HG02884 (cell line): ENCODE data around the gene GFER.

ENCODE experiments used
- ATAC-seq: cut with Tn5 transposase; IDR thresholded peaks from one replicate; pipeline ENCODE4 v1.9.1; 2021; ENCODE audit warnings: mild to moderate bottlenecking, moderate library complexity; ENCODE audit not compliant: unreplicated experiment

Gene GFER

DNA sequence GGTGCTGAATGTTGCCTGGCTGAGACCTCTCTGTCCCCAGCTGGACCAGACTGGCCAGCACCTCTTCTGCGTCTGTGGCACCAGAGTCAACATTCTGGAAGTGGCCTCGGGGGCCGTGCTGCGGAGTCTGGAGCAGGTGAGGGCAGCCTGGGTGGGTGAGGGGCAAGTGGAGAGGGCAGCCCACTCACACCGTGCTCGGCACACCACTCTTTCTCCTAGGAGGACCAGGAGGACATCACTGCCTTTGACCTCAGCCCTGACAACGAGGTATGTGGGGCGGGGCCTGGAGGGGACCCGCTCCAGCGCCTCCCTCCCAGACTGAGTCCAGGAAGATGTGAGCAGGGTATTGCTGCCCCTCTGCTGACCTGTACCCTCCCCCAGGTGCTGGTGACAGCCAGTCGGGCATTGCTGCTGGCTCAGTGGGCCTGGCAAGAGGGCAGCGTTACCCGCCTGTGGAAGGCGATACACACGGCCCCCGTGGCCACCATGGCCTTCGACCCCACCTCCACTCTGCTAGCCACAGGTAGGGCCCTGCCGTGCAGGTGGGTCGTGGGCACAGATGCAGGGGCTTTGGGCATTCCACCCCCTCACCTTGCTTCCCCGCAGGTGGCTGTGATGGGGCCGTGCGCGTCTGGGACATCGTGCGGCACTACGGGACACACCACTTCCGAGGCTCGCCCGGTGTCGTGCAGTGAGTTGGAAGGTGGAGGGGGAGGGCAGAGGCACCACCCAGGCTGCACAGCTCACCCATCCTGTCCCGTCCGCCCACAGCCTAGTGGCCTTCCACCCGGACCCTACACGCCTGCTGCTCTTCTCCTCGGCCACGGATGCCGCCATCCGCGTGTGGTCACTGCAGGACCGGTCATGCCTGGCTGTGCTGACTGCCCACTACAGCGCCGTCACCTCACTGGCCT is 9.6 kb upstream of the GFER start:
- no peak for ATAC-seq

DNA sequence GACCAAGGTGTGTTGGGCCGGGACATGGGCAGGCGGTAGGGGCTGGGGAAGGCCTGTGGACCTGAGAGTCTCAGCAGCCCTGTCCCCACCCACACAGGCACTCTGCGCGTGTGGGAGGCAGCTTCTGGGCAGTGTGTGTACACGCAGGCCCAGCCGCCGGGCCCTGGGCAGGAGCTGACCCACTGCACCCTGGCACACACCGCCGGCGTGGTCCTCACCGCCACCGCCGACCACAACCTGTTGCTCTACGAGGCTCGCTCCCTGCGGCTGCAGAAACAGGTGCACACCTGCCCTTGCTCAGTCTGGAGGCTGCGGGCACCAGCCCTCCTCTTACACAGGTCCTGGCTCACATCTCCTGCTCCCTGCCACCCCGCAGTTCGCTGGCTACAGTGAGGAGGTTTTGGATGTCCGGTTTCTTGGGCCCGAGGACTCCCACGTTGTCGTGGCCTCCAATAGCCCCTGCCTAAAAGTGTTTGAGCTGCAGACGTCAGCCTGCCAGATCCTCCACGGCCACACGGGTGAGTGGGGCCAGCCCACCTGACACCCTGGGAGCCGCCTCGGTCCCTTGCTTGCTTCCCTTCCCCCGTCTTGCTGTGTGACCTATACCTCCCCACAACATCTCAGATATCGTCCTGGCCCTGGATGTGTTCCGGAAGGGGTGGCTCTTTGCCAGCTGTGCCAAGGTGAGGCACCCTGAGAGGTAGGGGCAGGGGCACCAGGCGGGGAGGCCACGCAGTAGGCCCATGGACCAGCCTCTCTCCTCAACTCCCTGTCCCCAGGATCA is 8.4 kb upstream of the GFER start:
- ATAC-seq, result no peak

DNA sequence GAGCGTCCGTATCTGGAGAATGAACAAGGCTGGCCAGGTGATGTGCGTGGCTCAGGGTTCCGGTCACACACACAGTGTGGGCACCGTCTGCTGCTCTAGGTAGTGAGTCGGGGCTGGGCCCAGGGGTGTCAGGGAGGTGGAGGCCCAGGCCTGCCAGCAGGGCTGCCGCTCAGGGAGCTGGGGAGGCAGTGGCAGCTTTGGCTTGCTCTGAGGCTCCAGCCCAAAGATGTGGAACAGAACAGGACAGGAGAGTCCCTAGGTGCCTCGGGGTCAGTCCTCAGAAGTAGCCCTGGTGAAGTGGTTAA is 7.8 kb upstream of the GFER start:
- no peak for ATAC-seq

DNA sequence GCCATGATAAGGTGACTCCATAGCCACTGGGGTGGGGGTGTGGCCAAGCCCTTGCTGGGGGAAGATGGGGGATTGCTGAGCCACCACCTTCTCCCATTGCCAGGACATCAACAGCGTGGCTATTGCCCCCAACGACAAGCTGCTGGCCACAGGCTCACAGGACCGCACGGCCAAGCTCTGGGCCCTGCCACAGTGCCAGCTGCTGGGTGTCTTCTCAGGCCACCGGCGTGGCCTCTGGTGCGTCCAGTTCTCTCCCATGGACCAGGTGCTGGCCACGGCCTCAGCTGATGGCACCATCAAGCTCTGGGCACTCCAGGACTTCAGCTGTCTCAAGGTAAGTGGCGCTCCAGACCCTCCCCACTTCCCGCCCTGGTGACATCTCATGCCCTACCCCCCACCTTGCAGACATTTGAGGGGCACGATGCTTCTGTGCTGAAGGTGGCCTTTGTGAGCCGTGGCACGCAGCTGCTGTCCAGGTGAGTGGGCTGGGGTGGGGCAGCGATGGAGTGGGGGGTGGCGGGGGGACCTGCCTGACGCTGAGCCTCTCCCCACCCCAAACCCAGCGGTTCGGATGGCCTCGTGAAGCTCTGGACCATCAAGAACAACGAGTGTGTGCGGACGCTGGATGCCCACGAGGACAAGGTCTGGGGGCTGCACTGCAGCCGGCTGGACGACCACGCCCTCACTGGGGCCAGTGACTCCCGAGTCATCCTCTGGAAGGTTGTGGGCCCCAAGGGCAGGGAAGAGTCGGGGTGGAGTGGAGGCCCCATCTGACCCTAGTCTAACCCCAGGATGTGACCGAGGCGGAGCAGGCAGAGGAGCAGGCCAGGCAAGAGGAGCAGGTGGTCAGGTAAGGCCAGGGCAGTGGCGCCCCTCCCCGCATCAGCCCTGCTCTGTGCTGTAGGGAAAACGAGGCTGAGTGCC is 6.8 kb upstream of the GFER start:
- ATAC-seq, result no peak

DNA sequence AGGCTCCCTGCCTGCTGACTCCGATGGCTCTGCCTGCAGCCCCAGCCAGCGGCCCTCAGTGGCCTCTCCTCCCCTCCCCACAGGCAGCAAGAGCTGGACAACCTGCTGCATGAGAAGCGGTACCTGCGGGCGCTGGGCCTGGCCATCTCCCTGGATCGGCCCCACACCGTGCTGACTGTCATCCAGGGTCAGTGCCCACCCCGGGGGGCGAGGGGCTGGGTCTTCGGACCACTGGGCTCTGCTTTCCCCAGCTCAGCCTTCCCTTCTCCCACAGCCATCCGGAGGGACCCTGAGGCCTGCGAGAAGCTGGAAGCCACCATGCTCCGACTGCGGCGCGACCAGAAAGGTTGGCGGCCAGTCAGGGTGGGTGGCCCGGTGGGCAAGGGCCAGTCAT is 6.1 kb upstream of the GFER start:
- no peak for ATAC-seq

DNA sequence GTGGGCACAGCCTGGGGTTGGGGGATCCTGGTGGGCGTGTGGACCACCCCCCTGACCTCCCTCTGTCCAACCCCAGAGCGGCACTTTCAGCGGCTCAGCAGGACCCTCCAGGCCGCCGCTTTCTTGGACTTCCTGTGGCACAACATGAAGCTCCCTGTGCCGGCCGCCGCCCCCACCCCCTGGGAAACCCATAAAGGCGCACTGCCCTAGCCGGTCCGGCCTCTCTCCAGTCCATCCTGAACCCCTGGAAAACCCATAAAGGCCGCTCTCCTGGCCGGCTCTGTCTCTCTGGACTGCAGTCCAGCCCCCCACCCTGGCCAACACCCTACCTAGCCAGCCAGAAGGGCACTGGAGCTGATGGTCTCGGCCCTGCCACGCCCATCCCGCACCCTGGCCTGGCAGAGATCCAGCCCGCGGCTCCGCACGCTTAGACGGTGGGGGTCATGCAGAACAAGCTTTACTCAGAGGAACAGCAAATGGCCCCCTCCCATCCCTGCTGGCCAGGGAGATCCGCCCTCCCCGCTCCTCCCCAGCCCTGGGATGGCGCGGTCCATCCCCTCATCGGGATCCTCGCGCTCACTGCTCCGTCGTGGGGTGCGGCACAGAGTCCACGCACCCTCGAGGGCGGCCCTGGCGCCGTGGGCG is 5.4 kb upstream of the GFER start:
- ATAC-seq, result no peak

DNA sequence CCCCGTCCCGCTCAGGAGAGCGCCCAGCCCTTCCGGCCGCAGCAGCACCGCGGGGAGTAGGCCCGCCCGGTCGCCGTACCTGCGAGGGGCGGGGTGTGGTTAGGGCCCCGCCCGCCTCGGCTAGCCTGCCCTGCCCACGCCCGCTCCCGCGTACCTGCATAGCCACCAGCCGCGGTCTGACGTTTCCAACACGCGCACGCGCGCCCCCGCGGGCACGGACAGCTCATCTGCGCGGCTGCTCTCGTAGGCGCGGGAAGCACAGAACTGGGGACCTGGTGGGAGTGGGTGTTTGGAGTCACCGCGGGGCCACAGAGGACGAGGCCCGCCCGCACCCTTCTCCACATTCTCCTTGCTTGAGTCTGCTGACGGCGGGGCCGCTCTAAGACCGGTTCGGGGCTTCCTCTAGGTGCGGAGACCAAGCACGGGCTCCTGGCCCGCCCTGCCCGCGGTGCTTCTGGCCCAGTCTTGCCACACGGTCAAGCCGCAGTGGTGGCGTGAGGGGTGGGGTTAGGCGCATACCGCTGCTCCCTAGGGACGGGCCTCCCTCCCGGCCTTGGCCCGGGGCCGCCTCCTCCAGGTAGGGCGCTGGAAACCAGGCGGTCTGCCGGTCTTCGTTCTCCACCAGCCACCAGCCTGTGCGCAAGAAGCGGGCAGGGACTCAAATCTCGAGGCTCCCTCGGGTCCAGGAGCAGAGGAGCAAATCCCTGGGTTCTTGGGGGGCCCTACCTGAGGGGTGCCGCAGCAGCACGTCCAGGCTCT is 4.5 kb upstream of the GFER start:
- ATAC-seq, result no peak

DNA sequence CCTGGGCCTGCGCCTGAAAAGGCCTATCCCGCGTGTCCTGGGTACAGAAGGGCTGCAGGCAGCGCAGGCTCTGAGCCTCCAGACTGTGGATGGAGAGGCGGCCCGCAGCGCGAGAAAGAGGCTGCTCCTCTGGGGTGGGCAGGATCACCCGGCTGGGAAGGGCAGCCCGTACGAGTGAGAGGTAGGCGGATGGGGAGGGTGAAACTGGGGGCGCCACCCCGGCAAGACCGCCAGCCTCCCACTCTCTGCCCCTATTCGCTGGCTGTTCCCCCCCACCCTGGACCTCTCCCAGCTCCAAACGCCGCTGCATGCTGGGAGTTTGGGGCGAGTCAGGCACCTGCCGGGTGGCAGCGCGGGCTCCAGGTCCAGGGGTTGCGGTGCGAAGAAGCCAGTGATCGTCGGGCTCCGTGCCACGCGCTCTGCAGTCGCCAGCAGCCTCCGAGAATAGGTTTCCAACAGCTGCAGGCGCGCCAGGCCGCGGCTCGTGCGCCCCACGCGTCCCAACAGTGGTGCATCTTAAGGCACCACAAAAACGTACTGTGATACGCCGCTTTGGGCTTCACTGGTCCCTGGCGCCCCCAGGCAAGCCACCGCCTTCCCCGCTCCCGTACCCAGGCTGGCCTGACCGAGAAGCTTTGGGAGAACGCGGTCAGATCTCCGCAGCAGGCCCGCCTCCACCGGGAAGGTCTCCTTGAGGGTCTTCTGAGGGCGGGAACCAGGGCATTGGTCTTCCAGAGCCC is 3.8 kb upstream of the GFER start:
- ATAC-seq, result no peak

DNA sequence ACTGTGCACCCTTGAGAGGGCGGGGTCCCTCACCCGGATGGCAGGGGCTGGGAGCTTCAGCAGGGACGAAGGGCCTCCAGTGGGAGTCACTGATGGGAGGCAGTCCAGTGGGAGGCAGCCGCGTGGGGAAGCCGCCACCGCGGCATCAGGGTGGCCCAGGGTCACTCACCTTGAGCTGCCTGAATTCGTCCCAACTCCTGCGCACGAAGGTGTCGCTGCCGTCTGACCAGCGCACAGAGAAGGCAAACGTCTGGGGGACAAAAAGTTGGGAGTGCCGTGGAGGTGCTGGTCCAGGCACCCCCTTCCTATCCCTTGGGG is 3.3 kb upstream of the GFER start:
- no peak for ATAC-seq

DNA sequence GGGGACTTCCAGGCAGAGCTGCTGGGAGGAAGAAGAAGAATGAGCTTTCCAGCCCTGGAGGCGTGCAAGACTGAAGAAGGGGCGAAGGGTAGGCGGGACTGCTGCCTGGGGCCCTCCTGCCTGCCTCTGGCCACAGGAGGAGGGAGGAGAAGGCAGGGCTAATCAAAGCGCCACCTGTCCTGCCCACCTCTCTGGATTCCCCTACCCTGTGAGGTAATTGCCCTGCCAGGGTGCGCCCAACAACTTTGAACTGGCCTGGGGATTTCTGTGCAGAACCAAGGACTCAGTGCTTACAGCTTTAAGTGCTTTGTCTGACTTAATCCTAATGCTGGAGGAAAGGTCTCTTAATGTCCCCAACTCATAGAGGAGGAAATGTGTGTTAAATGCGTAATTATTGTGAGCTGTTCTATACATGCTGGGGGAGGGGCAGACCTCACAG is 2.6 kb upstream of the GFER start, which contains the start of gene NOXO1:
Gene NOXO1, minus strand, starts transcription at position 72 of the 439 bp plus-strand sequence. CDS start 290 bp downstream, outside the sequence.
- ATAC-seq, result no peak

DNA sequence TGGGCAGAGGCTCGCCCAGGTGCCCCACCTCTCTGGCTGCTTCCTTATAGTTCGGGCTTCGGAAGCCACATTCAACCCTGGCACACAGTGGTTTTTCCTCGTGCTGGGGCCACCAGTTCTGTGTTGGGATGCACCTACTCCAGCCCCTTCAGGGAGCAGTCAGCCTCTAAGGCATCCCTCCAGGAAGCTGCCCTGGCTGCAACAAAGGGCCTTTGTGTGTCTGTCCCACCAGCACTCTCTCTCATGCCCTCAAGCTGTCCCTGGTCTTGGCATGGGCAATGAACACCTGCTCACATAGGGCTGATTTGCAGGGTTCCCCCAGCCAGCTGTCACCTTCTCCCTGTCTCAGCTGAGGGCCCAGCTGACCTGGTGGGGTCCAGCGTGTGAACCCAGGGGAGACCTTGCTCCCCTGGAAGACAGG is 2.0 kb upstream of the GFER start:
- ATAC-seq, result no peak

DNA sequence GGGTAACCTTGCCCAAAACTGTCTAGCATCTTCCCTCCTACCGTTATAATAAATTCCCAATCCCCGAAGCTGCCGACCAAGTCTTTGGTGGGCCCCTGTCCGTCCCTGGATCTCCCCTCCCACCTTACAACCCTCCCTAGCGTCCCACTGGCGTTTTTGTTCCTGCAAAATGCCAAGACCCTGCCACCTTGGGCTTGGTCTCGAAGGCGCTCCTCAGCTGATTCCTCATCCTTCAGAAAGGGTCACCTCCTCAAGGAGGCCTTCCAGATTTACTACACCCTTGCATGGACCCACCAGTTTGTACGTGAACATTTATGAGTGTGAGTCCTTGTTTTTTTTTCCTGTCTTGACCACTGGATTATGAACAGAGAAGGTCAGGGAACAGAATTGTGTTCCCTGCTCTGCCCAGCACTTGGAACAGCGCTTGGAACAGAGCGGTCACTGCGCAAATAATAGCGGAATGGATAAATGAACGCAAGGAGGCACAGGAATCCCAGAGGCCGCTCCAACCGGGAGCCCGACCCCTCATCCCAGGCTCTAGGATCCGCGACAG is 926 bp upstream of the GFER start:
- no peak for ATAC-seq

DNA sequence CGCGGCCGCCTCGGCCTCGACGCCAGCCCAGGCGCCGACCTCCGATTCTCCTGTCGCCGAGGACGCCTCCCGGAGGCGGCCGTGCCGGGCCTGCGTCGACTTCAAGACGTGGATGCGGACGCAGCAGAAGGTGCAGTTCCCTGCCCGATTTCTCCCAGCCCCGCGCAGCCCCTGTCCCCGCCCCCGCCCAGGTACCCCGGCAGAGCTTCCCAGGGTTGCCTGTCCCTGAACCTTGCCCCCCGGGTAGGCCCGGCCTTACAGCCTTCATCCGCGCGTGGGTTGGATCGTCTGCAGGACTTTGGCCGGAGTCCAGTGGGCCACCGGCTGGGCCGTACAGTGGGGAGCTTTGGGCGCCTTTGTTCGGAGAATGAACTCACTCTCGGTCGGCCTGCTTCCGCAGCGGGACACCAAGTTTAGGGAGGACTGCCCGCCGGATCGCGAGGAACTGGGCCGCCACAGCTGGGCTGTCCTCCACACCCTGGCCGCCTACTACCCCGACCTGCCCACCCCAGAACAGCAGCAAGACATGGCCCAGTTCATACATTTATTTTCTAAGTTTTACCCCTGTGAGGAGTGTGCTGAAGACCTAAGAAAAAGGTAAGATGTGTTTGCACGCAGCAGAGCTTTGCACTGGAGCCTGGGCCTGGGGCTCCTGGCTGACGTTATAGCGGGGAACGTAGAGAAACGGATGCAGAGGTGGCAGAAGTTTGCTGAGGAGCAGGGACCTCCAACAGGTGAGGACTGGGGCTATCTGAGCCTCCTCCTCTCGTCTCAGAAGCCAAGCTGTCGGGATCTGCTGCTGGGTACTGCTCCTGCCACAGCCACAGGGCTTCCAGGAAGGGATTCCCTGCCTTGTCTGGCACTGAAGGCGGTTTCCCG is 593 bp downstream of the GFER start:
- ATAC-seq, result peak; percentile 16

DNA sequence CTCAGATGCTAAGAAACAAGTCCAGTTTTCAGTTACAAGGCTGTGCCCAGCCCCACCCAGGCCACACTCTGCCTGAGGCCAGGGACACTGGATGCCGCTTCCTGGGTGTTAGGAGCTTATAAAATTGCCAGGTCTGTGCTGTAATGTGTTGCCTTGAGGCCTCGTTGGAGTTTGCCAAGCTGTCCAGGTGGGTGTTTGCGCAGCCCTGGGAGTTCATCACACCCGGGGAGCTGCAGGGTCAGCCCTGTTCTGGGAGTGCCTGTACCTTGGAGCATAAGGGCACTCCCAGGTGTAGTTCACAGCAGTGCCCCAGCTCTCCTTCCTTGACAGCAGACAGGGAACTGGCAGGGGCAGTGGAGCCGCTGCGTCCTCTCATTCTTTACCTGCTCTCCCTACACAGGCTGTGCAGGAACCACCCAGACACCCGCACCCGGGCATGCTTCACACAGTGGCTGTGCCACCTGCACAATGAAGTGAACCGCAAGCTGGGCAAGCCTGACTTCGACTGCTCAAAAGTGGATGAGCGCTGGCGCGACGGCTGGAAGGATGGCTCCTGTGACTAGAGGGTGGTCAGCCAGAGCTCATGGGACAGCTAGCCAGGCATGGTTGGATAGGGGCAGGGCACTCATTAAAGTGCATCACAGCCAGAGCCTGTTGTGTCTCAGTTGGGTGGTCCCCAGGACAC is 1.6 kb downstream of the GFER start:
- ATAC-seq, result no peak

DNA sequence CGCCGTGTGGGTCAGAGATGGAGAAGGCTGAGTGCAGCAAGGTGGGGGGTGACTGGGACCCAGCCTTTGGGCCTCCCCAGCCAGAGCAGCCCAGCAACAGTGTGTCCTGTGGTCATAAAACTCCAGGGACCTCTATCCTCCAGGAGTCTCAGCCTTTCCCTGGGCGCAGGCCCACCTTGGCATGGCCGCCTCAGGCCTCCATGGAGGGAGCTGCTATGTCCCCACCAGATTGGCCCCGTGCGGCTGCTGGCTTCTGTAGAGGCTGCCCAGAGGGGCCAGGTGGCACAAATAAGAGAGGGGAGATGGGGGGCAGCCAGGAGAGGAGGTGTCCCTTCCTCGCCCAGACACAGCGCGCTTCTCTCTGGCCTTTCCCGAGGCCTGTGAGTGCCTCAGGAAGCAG is 3.2 kb downstream of the GFER start:
- no peak for ATAC-seq

DNA sequence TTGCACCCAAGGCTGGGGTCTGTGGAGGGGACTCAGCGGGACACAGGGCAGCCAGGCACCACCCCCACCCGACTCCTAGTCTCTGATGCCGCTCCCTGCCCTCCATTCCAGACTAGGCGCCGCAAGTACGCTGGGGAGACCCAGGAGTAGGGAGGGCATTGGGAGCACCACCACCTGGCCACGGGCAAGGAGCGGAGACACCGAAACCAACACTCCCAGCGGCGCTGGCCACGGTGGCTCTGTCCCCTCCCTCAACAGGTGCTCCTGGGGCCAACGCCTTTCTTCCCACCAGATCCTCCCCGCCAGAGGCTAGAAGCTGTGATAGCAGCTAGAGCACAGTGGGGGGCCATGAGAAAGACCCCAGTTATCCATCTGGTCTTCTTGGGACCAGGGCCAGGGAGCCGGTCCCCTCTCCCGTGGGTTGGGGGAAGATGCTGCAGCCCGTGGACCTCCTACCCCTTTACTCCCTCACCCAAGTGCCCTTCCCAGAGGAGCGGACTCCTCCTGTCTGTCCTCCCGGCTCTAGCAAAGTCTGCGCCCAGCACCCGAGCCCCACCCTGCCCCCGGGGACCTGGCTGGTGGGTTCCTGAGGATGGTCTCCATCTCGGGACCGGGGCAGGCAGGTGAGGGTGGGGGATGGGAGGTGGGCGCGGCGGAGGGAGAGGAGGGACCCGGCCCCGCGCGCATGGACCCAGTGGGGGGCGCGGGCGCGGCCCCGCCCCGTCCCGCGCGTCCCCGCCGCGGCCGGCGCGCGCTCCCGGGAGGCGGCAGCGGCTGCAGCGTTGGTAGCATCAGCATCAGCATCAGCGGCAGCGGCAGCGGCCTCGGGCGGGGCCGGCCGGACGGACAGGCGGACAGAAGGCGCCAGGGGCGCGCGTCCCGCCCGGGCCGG is 5.5 kb downstream of the GFER start, which contains the start of gene SYNGR3:
Gene SYNGR3, plus strand, starts transcription at position 762 of the 892 bp plus-strand sequence. CDS start 133 bp downstream, outside the sequence.
- no peak for ATAC-seq

DNA sequence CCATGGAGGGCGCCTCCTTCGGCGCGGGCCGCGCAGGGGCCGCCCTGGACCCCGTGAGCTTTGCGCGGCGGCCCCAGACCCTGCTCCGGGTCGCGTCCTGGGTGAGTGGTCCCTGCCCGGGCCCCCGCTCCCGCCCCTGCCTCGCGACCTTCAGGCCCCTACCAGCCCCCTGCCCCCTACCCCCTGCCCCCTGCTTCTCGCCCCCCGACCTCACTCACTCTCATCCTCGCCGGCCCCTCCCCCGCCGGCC is 6.0 kb downstream of the GFER start:
- no peak for ATAC-seq
